Tibial artery (tissue), 4 donors: Measurements from ENCODE around the gene RIPOR1.

Source experiments
- DNase-seq, 2 donors: peaks; one replicate each; pipeline ENCODE4 v3.0.0-alpha.2; 2019
- H3K27ac ChIP-seq, 2 donors: fragments of 200-600 bp; sonication (generic) in 1 of 2; 1 replicate in 1 of 2; 2 replicates in 1 of 2; pipeline ENCODE4 v1.5.1; 2018 to 2019; ENCODE audit warnings: mild to moderate bottlenecking in 1 of 2
- H3K27me3 ChIP-seq, 2 donors: fragments of 200-600 bp; sonication (generic) in 1 of 2; one replicate each; pipeline versions ENCODE4 v1.5.1 to v1.6.0; 2016 to 2019
- H3K36me3 ChIP-seq, 3 donors: fragments of 200-600 bp; sonication (generic) in 2 of 3; one replicate each; pipeline ENCODE4 v1.5.1; 2016 to 2019; ENCODE audit warnings: mild to moderate bottlenecking in 2 of 3
- H3K4me1 ChIP-seq, 4 donors: fragments of 200-600 bp; sonication (generic) in 2 of 4; 1 replicate in 3 of 4; 2 replicates in 1 of 4; pipeline ENCODE4 v1.5.1; 2016 to 2019
- H3K4me3 ChIP-seq, 2 donors: fragments of 200-600 bp; sonication (generic) in 1 of 2; 1 replicate in 1 of 2; 2 replicates in 1 of 2; pipeline ENCODE4 v1.5.1; 2018 to 2019; ENCODE audit warnings: mild to moderate bottlenecking in 2 of 2
- H3K9me3 ChIP-seq, 3 donors: fragments of 200-600 bp; sonication (generic) in 1 of 3; one replicate each; pipeline ENCODE4 v1.5.1; 2016 to 2019
- CTCF ChIP-seq, 2 experiments: fragments of 200-600 bp in 1 of 2; fragments of 450-650 bp in 1 of 2; IDR thresholded peaks; one replicate each; pipeline ENCODE4 v1.5.1; 2017 to 2019; ENCODE audit warnings: antibody characterized with exemption in 2 of 2, mild to moderate bottlenecking in 1 of 2, moderate library complexity in 1 of 2
- intact Hi-C: fragments of 100-400 bp; cut with DNase I; formaldehyde crosslinking; loops from one replicate; pipeline ENCODE4 v1.15.0; 2023; ENCODE audit warnings: low total_unique reads

The RIPOR1 gene

GRCh38 chr16:67593288-67593687, 64.7 kb downstream of the RIPOR1 start:
- no peak overlapping the region for H3K27ac ChIP-seq
- H3K4me1 ChIP-seq: peaks cover 0 to 29% (median 7%) of the 10 kb centered on the region in 4 donors
- DNase-seq: no peak
- no peaks in the 10 kb centered on the region for H3K9me3 ChIP-seq
- TF ChIP-seq CTCF (IDR thresholded peaks at IDR 0.05): no peak
- H3K4me3 ChIP-seq: no peak overlapping the region
- intact Hi-C loops: no loop called here
- H3K27me3 ChIP-seq: no peaks in the 10 kb centered on the region
- no peaks in the 10 kb centered on the region for H3K36me3 ChIP-seq

- H3K4me1 ChIP-seq: peaks cover 0 to 33% (median 9%) of the 10 kb centered on the region in 4 donors
- TF ChIP-seq CTCF (IDR thresholded peaks at IDR 0.05): no peak
- intact Hi-C loops: no loop called here
- H3K9me3 ChIP-seq: no peaks in the 10 kb centered on the region
- H3K36me3 ChIP-seq: no peaks in the 10 kb centered on the region
- H3K27ac ChIP-seq: no peak overlapping the region
- no peaks in the 10 kb centered on the region for H3K27me3 ChIP-seq
- DNase-seq: no peak
- no peak overlapping the region for H3K4me3 ChIP-seq
These were observed 65.1 kb downstream of the RIPOR1 start for GRCh38 chr16:67593701-67594100.

GRCh38 chr16:67594256-67594915, 65.8 kb downstream of the RIPOR1 start:
- no peak for DNase-seq
- Histone ChIP-seq H3K4me3 (no peak overlapping the region), H3K27me3 (no peaks in the 10 kb centered on the region), H3K4me1 (peaks cover 0 to 37% (median 9%) of the 10 kb centered on the region in 4 donors), H3K9me3 (no peaks in the 10 kb centered on the region), H3K27ac (peak overlapping the region in 1 of 2 donors; percentile 8), H3K36me3 (no peaks in the 10 kb centered on the region)
- no peak for TF ChIP-seq CTCF (IDR thresholded peaks at IDR 0.05)
- intact Hi-C loops: no loop called here

GRCh38 chr16:67594956-67595355, 66.3 kb downstream of the RIPOR1 start:
- H3K4me3 ChIP-seq: no peak overlapping the region
- peaks cover 0 to 37% (median 9%) of the 10 kb centered on the region in 4 donors for H3K4me1 ChIP-seq
- H3K9me3 ChIP-seq: no peaks in the 10 kb centered on the region
- intact Hi-C loops: no loop called here
- no peaks in the 10 kb centered on the region for H3K36me3 ChIP-seq
- H3K27me3 ChIP-seq: no peaks in the 10 kb centered on the region
- no peak for TF ChIP-seq CTCF (IDR thresholded peaks at IDR 0.05)
- H3K27ac ChIP-seq: peak overlapping the region in 1 of 2 donors; percentile 8
- DNase-seq: no peak
